ENCODE measurements around the gene STK39. TPM values are rescaled to one million over a fixed set of nuclear protein-coding genes. Genes with fewer than 3 reads are reported as not detected.
A peak's percentile ranks its signal among the peaks of the same experiment; 100 is the strongest.

STK39 gene
- polyA plus RNA-seq, 3 donors: 30.4 to 36.0 (median 34.7) TPM

GRCh38 chr2:168005586-168005985 is 241.8 kb downstream of the STK39 start:
- no peak for DNase-seq (ENCODE audit: extremely low read depth in 1 of 11, low read depth in 9 of 11, low spot score in 4 of 11)

GRCh38 chr2:168003876-168004275 is 243.5 kb downstream of the STK39 start:
- DNase-seq (ENCODE audit: extremely low read depth in 1 of 11, low read depth in 9 of 11, low spot score in 4 of 11): no peak

GRCh38 chr2:168002021-168002553 is 245.3 kb downstream of the STK39 start:
- no peak for DNase-seq (ENCODE audit: extremely low read depth in 1 of 11, low read depth in 9 of 11, low spot score in 4 of 11)

- no peak for DNase-seq (ENCODE audit: extremely low read depth in 1 of 11, low read depth in 9 of 11, low spot score in 4 of 11)
Observed at GRCh38 chr2:167992278-167992677, 255.1 kb downstream of the STK39 start.

- no peak for DNase-seq (ENCODE audit: extremely low read depth in 1 of 11, low read depth in 9 of 11, low spot score in 4 of 11)
Observed at GRCh38 chr2:167990062-167990461, 257.3 kb downstream of the STK39 start.

GRCh38 chr2:167988296-167988695 is 259.1 kb downstream of the STK39 start:
- DNase-seq (ENCODE audit: extremely low read depth in 1 of 11, low read depth in 9 of 11, low spot score in 4 of 11): no peak

- DNase-seq (ENCODE audit: extremely low read depth in 1 of 11, low read depth in 9 of 11, low spot score in 4 of 11): no peak
Observed at GRCh38 chr2:167987558-167987957, 259.8 kb downstream of the STK39 start.

GRCh38 chr2:167987026-167987425 is 260.4 kb downstream of the STK39 start:
- no peak for DNase-seq (ENCODE audit: extremely low read depth in 1 of 11, low read depth in 9 of 11, low spot score in 4 of 11)

GRCh38 chr2:167986223-167986622 is 261.2 kb downstream of the STK39 start:
- no peak for DNase-seq (ENCODE audit: extremely low read depth in 1 of 11, low read depth in 9 of 11, low spot score in 4 of 11)

GRCh38 chr2:167981945-167982344 is 265.4 kb downstream of the STK39 start:
- DNase-seq (ENCODE audit: extremely low read depth in 1 of 11, low read depth in 9 of 11, low spot score in 4 of 11): no peak

- DNase-seq (ENCODE audit: extremely low read depth in 1 of 11, low read depth in 9 of 11, low spot score in 4 of 11): no peak
Observed at GRCh38 chr2:167980439-167980838, 267.0 kb downstream of the STK39 start.

- no peak for DNase-seq (ENCODE audit: extremely low read depth in 1 of 11, low read depth in 9 of 11, low spot score in 4 of 11)
Observed at GRCh38 chr2:167972746-167973145, 274.6 kb downstream of the STK39 start.

GRCh38 chr2:167972020-167972419 is 275.4 kb downstream of the STK39 start:
- no peak for DNase-seq (ENCODE audit: extremely low read depth in 1 of 11, low read depth in 9 of 11, low spot score in 4 of 11)

- DNase-seq (ENCODE audit: extremely low read depth in 1 of 11, low read depth in 9 of 11, low spot score in 4 of 11): no peak
Observed at GRCh38 chr2:167966937-167967913, 280.2 kb downstream of the STK39 start.

GRCh38 chr2:167965907-167966761 is 281.3 kb downstream of the STK39 start:
- peak in 3 of 11 donors; percentile 21 to 29 (median 24) for DNase-seq (ENCODE audit: extremely low read depth in 1 of 11, low read depth in 9 of 11, low spot score in 4 of 11)

- peak in 2 of 11 donors; percentile 20 to 32 for DNase-seq (ENCODE audit: extremely low read depth in 1 of 11, low read depth in 9 of 11, low spot score in 4 of 11)
Observed at GRCh38 chr2:167964650-167965413, 282.6 kb downstream of the STK39 start.

- no peak for DNase-seq (ENCODE audit: extremely low read depth in 1 of 11, low read depth in 9 of 11, low spot score in 4 of 11)
Observed at GRCh38 chr2:167963899-167964649, 283.3 kb downstream of the STK39 start.

Data from renal cortex interstitium (tissue), 11 donors.